H9 (cell line): ENCODE results near the gene SLC29A2. TPM values are rescaled to one million over a fixed set of nuclear protein-coding genes. Genes with fewer than 3 reads are reported as not detected.
A peak's percentile ranks its signal among the peaks of the same experiment; 100 is the strongest.

ENCODE experiments used
- DNase-seq: peaks from one replicate; pipeline ENCODE4 v3.0.0-alpha.2; 2017
- H2AFZ ChIP-seq: one replicate; pipeline ENCODE4 v1.6.1; 2013; ENCODE audit warnings: mild to moderate bottlenecking, low read length, control low read depth, moderate library complexity
- H2AK5ac ChIP-seq: 2 replicates; pipeline ENCODE4 v1.6.1; 2013; ENCODE audit warnings: low read length, control low read depth, mixed read lengths; ENCODE audit not compliant: insufficient read length
- H2BK120ac ChIP-seq: one replicate; pipeline ENCODE4 v1.6.1; 2013; ENCODE audit warnings: low read depth, mild to moderate bottlenecking, low read length, control low read depth, inconsistent platforms; ENCODE audit not compliant: poor library complexity, severe bottlenecking
- H2BK12ac ChIP-seq: 2 replicates; pipeline ENCODE4 v1.6.1; 2013; ENCODE audit warnings: low read length, control low read depth, mixed read lengths, low read depth; ENCODE audit not compliant: insufficient read length
- H2BK15ac ChIP-seq: 2 replicates; pipeline ENCODE4 v1.6.1; 2013; ENCODE audit warnings: low read depth, low read length, control low read depth
- H2BK20ac ChIP-seq: one replicate; pipeline ENCODE4 v1.6.1; 2013; ENCODE audit warnings: low read depth, mild to moderate bottlenecking, low read length, control low read depth, inconsistent platforms; ENCODE audit not compliant: poor library complexity, severe bottlenecking
- H2BK5ac ChIP-seq: 2 replicates; pipeline ENCODE4 v1.6.1; 2013; ENCODE audit warnings: low read length, control low read depth, mixed read lengths; ENCODE audit not compliant: insufficient read length
- H3K14ac ChIP-seq: 2 replicates; pipeline ENCODE4 v1.6.1; 2013; ENCODE audit warnings: low read length, control low read depth; ENCODE audit not compliant: insufficient read depth
- H3K18ac ChIP-seq: 2 replicates; pipeline ENCODE4 v1.6.1; 2013; ENCODE audit warnings: low read depth, mild to moderate bottlenecking, mixed read lengths, low read length, control low read depth; ENCODE audit not compliant: insufficient read length
- H3K23ac ChIP-seq: 2 replicates; pipeline ENCODE4 v1.6.1; 2013; ENCODE audit warnings: low read length, control low read depth, mixed read lengths, low read depth; ENCODE audit not compliant: insufficient read length
- H3K23me2 ChIP-seq: 2 replicates; pipeline ENCODE4 v1.6.1; 2013; ENCODE audit warnings: low read depth, mild to moderate bottlenecking, mixed read lengths, low read length, control low read depth; ENCODE audit not compliant: insufficient read length, poor library complexity, severe bottlenecking
- H3K27ac ChIP-seq: 2 replicates; pipeline ENCODE4 v1.5.1; 2013; ENCODE audit warnings: low read length, control low read depth, mixed read lengths, low read depth; ENCODE audit not compliant: insufficient read length
- H3K27me3 ChIP-seq: 2 replicates; pipeline ENCODE4 v1.6.1; 2013; ENCODE audit warnings: low read length, control low read depth, inconsistent platforms; ENCODE audit not compliant: insufficient read depth
- H3K4ac ChIP-seq: 2 replicates; pipeline ENCODE4 v1.6.1; 2013; ENCODE audit warnings: low read depth, mild to moderate bottlenecking, control low read depth, inconsistent platforms, low read length, moderate library complexity
- H3K4me1 ChIP-seq: 2 replicates; pipeline ENCODE4 v1.6.1; 2013; ENCODE audit warnings: low read length, control low read depth, inconsistent platforms; ENCODE audit not compliant: insufficient read depth
- H3K4me2 ChIP-seq: 2 replicates; pipeline ENCODE4 v1.6.1; 2013; ENCODE audit warnings: low read length, control low read depth, mixed read lengths; ENCODE audit not compliant: insufficient read length, insufficient read depth
- H3K56ac ChIP-seq: 2 replicates; pipeline ENCODE4 v1.6.1; 2013; ENCODE audit warnings: low read depth, mild to moderate bottlenecking, mixed read lengths, low read length, control low read depth; ENCODE audit not compliant: insufficient read length
- H3K79me1 ChIP-seq: 2 replicates; pipeline ENCODE4 v1.6.1; 2013; ENCODE audit warnings: low read depth, mild to moderate bottlenecking, moderate library complexity, low read length, control low read depth, inconsistent platforms; ENCODE audit not compliant: insufficient read depth, poor library complexity, severe bottlenecking
- H3K79me2 ChIP-seq: 2 replicates; pipeline ENCODE4 v1.6.1; 2013; ENCODE audit warnings: low read length, control low read depth, inconsistent platforms; ENCODE audit not compliant: insufficient read depth
- H3K9ac ChIP-seq: 2 replicates; pipeline ENCODE4 v1.6.1; 2013; ENCODE audit warnings: low read length, control low read depth, mixed read lengths; ENCODE audit not compliant: insufficient read length; ENCODE audit errors: extremely low read depth
- H3K9me3 ChIP-seq: one replicate; pipeline ENCODE4 v1.6.1; 2013; ENCODE audit warnings: low read depth, low read length, inconsistent platforms; ENCODE audit not compliant: control insufficient read depth
- H3T11ph ChIP-seq: one replicate; pipeline ENCODE4 v1.6.1; 2013; ENCODE audit warnings: mild to moderate bottlenecking, low read length, control low read depth, inconsistent platforms
- H4K20me1 ChIP-seq: one replicate; pipeline ENCODE4 v1.6.1; 2013; ENCODE audit not compliant: control insufficient read depth, insufficient read length, insufficient read depth
- H4K5ac ChIP-seq: 2 replicates; pipeline ENCODE4 v1.6.1; 2013; ENCODE audit warnings: low read depth, mild to moderate bottlenecking, mixed read lengths, low read length, control low read depth; ENCODE audit not compliant: insufficient read length
- H4K8ac ChIP-seq: replicated peaks from 2 replicates; pipeline ENCODE4 v1.6.1; 2013; ENCODE audit warnings: low read length, control low read depth, mixed read lengths, low read depth; ENCODE audit not compliant: insufficient read length
- H4K91ac ChIP-seq: 2 replicates; pipeline ENCODE4 v1.6.1; 2013; ENCODE audit warnings: low read depth, mild to moderate bottlenecking, moderate library complexity, mixed read lengths, low read length, control low read depth; ENCODE audit not compliant: insufficient read length
- H3K27ac Mint-ChIP-seq, 3 experiments: 2 replicates in 2 of 3; 3 replicates in 1 of 3; pipeline ENCODE4 v1.8.0; 2020 to 2021; ENCODE audit warnings: mixed read lengths in 3 of 3, mild to moderate bottlenecking in 1 of 3, moderate library complexity in 1 of 3
- H3K27me3 Mint-ChIP-seq: 2 replicates; pipeline ENCODE4 v1.8.0; 2021; ENCODE audit warnings: low read depth, mild to moderate bottlenecking, moderate library complexity, mixed read lengths
- H3K36me3 Mint-ChIP-seq, 3 experiments: 2 replicates in 2 of 3; 3 replicates in 1 of 3; pipeline ENCODE4 v1.8.0; 2020 to 2021; ENCODE audit warnings: low read depth in 3 of 3, mixed read lengths in 3 of 3; ENCODE audit not compliant: insufficient read depth in 1 of 3
- H3K4me1 Mint-ChIP-seq, 2 experiments: 2 replicates each; pipeline ENCODE4 v1.8.0; 2020; ENCODE audit warnings: mixed read lengths in 2 of 2
- H3K4me3 Mint-ChIP-seq, 2 experiments: 2 replicates in 1 of 2; 3 replicates in 1 of 2; pipeline ENCODE4 v1.8.0; 2020 to 2021; ENCODE audit warnings: mild to moderate bottlenecking in 2 of 2, mixed read lengths in 2 of 2, moderate library complexity in 1 of 2
- H3K9me3 Mint-ChIP-seq, 2 experiments: 2 replicates in 1 of 2; 3 replicates in 1 of 2; pipeline ENCODE4 v1.8.0; 2020; ENCODE audit warnings: mild to moderate bottlenecking in 2 of 2, mixed read lengths in 2 of 2, moderate library complexity in 1 of 2
- CTCF ChIP-seq: fragments of 200-600 bp; sonication (generic); conservative IDR thresholded peaks from 3 replicates; pipeline ENCODE4 v1.8.0; 2021; ENCODE audit warnings: antibody characterized with exemption, mild to moderate bottlenecking
- WGBS: extraction: QIAGEN DNeasy Blood & Tissue Kit; methylation state at CpG from one replicate; pipeline ENCODE4 v1.1.7; 2013; ENCODE audit warnings: missing lambda C conversion rate, low lambda C conversion rate, mixed read lengths; ENCODE audit not compliant: insufficient read length; ENCODE audit errors: extremely low coverage; 5-methylcytosine and 5-hydroxymethylcytosine counted together
- total RNA-seq: library from RNA; stranded (reverse); gene quantifications from 2 replicates; pipeline ENCODE4 v1.2.1, GENCODE V29; 2021

Gene SLC29A2
- total RNA-seq, 1 experiment from 2014 or later, result 29.8 TPM

DNA sequence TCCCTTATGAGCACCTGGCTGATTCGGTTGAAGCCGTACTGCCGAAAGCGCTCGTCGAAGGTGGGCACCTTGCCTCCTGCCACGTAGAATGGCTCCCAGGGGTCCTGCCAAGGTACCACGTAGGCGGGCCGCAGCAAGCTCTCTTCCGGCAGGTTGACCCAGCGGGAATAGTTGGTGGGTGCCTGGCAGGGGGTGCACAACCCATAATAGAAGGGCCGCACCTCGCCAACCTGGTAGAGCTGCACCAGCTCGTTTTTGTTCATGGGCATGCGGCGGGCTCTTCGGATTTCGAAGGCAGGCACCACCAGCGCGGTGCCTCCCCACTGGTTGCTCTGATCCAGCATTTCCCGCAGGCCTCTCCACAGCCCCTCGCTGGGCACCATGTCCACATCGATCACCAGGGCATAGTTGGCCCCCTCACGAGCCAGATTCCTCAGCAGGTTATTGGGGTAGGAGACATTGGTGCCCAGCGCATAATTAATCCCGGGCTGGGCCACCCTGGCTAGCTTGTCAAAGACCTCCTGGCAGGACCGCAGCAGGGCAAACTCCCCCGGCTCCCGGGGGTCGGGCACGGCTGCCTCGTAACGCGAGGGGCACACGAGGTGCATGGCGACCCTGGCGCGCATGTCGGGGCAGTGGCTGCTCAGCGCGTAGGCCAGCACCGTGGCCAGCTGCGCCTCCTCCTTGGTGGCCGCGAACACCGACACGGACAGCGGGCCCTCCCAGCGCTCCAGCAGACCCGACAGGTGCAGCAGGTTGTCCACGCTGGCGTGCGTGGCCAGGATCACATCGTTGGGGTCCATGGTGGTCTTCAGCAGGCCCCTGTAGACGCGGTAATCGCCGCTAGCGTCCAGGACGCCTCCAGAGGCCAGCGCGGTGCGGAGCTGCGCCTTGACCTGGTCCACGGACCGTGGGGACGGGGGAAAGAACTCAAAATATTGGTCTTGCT lies 24.8 kb downstream of the SLC29A2 start:
- peaks cover 4% of the 10 kb centered on the region for H3K27me3 Mint-ChIP-seq
- Histone ChIP-seq H3K4ac (no peak overlapping the region), H2BK12ac (no peak overlapping the region), H3K4me1 (no peaks in the 10 kb centered on the region), H2BK15ac (no peak overlapping the region), H2BK120ac (no peak overlapping the region), H3K23ac (no peak overlapping the region), H3K27me3 (no peaks in the 10 kb centered on the region), H4K20me1 (peaks cover 3% of the 10 kb centered on the region), H3K14ac (peak overlapping the region; percentile 81; the same call in 1 of the 2 replicates), H4K91ac (no peak overlapping the region), H3K79me2 (peaks cover 2% of the 10 kb centered on the region; the same call in 1 of the 2 replicates), H2AK5ac (no peak overlapping the region), H3T11ph (no peak overlapping the region), H3K23me2 (peaks cover 18% of the 10 kb centered on the region), H3K18ac (peak overlapping the region; percentile 37), H2AFZ (no peak overlapping the region), H4K8ac (no peak overlapping the region), H4K5ac (no peak overlapping the region), H3K79me1 (no peaks in the 10 kb centered on the region), H2BK5ac (no peak overlapping the region), H3K9me3 (no peaks in the 10 kb centered on the region), H3K4me2 (peak overlapping the region; percentile 67), H3K27ac (no peak overlapping the region), H2BK20ac (no peak overlapping the region), H3K56ac (no peak overlapping the region), H3K9ac (peak overlapping the region; percentile 80)
- peak overlapping the region; percentile 95 to 98 for H3K4me3 Mint-ChIP-seq
- peak overlapping the region in 1 of 3 experiments; percentile 44; a peak in 2 of 7 replicates for H3K27ac Mint-ChIP-seq
- WGBS, result no CpG with 5 or more reads among the region's 68 CpGs
- no peak for TF ChIP-seq CTCF
- H3K36me3 Mint-ChIP-seq, result peaks cover 4 to 15% (median 5%) of the 10 kb centered on the region in 3 experiments
- H3K4me1 Mint-ChIP-seq, result peaks cover 26 to 28% of the 10 kb centered on the region in 2 experiments
- peaks cover 0 to 3% of the 10 kb centered on the region in 2 experiments; a peak in 4 of 5 replicates for H3K9me3 Mint-ChIP-seq
- no peak for DNase-seq
